IPS-11a (cell line): Measurements from ENCODE around the gene GGCT.
A peak's percentile ranks its signal among the peaks of the same experiment; 100 is the strongest.
"Not testable (repeated sequence)": the region's sequence is repeated elsewhere in the genome, so short reads cannot be mapped to it uniquely, and the experiment has no call there.

Source experiments
- H3K4me3 ChIP-seq: one replicate; pipeline ENCODE4 v1.5.1; 2013; ENCODE audit warnings: low read depth, low read length, control low read depth

GGCT gene

GRCh38 chr7:30519122-30519521, 14.5 kb upstream of the GGCT start:
- no peak overlapping the region for H3K4me3 ChIP-seq

GRCh38 chr7:30515761-30516160, 11.1 kb upstream of the GGCT start:
- H3K4me3 ChIP-seq, result no peak overlapping the region

GRCh38 chr7:30514776-30515175, 10.1 kb upstream of the GGCT start:
- H3K4me3 ChIP-seq, result no peak overlapping the region

- H3K4me3 ChIP-seq, result no peak overlapping the region
These were observed 9.5 kb upstream of the GGCT start for GRCh38 chr7:30514177-30514576.

GRCh38 chr7:30513762-30514161, 9.1 kb upstream of the GGCT start:
- no peak overlapping the region for H3K4me3 ChIP-seq

GRCh38 chr7:30511973-30512662, 7.5 kb upstream of the GGCT start:
- H3K4me3 ChIP-seq, result no peak overlapping the region

GRCh38 chr7:30511494-30511893, 6.9 kb upstream of the GGCT start:
- no peak overlapping the region for H3K4me3 ChIP-seq

GRCh38 chr7:30510124-30511075, 5.8 kb upstream of the GGCT start:
- H3K4me3 ChIP-seq, result no peak overlapping the region

- not testable (repeated sequence) for H3K4me3 ChIP-seq
These were observed 4.7 kb upstream of the GGCT start for GRCh38 chr7:30509171-30509857.

GRCh38 chr7:30507346-30507900, 2.8 kb upstream of the GGCT start:
- H3K4me3 ChIP-seq, result not testable (repeated sequence)

GRCh38 chr7:30505174-30505697, 607 bp upstream of the GGCT start:
- H3K4me3 ChIP-seq, result no peak overlapping the region

- peak overlapping the region; percentile 78 for H3K4me3 ChIP-seq
These were observed 1.1 kb downstream of the GGCT start for GRCh38 chr7:30503274-30504212.

GRCh38 chr7:30502470-30503251, 2.0 kb downstream of the GGCT start:
- H3K4me3 ChIP-seq, result no peak overlapping the region

GRCh38 chr7:30501264-30501663, 3.4 kb downstream of the GGCT start:
- H3K4me3 ChIP-seq, result no peak overlapping the region

GRCh38 chr7:30493228-30493627, 11.4 kb downstream of the GGCT start:
- H3K4me3 ChIP-seq, result no peak overlapping the region

GRCh38 chr7:30491417-30491816, 13.2 kb downstream of the GGCT start:
- no peak overlapping the region for H3K4me3 ChIP-seq

GRCh38 chr7:30487371-30487770, 17.3 kb downstream of the GGCT start:
- H3K4me3 ChIP-seq, result no peak overlapping the region

GRCh38 chr7:30485667-30486066, 19.0 kb downstream of the GGCT start:
- no peak overlapping the region for H3K4me3 ChIP-seq

- not testable (repeated sequence) for H3K4me3 ChIP-seq
These were observed 23.2 kb downstream of the GGCT start for GRCh38 chr7:30481416-30481815.
